IMR-90 (cell line): ENCODE measurements around the gene CYP17A1.

Experiments
- BHLHE40 ChIP-seq: fragments of 150-350 bp; IDR thresholded peaks from 2 replicates; pipeline ENCODE4 v1.6.1; 2016; ENCODE audit warnings: mild to moderate bottlenecking, low read depth, low read length
- CEBPB ChIP-seq: IDR thresholded peaks from 2 replicates; pipeline ENCODE4 v1.6.1; 2012; ENCODE audit warnings: low read depth, low read length, improper control_type of control experiment
- CTCF ChIP-seq: conservative IDR thresholded peaks from 2 replicates; pipeline ENCODE4 v1.5.1; 2012; ENCODE audit warnings: mild to moderate bottlenecking, low read depth, low read length, improper control_type of control experiment
- ELK1 ChIP-seq: fragments of 150-350 bp; IDR thresholded peaks from 2 replicates; pipeline ENCODE4 v1.6.1; 2016; ENCODE audit warnings: low read depth, mild to moderate bottlenecking, low read length, moderate library complexity, borderline replicate concordance
- MAFK ChIP-seq: IDR thresholded peaks from 2 replicates; pipeline ENCODE4 v1.6.1; 2012; ENCODE audit warnings: low read depth, low read length, improper control_type of control experiment
- MAZ ChIP-seq: IDR thresholded peaks from 2 replicates; pipeline ENCODE4 v1.6.1; 2012; ENCODE audit warnings: low read depth, mild to moderate bottlenecking, low read length, improper control_type of control experiment, moderate library complexity, borderline replicate concordance
- MXI1 ChIP-seq: IDR thresholded peaks from 2 replicates; pipeline ENCODE4 v1.6.1; 2012; ENCODE audit warnings: low read depth, mild to moderate bottlenecking, low read length, moderate library complexity, borderline replicate concordance
- POLR2A ChIP-seq: IDR thresholded peaks from 2 replicates; pipeline ENCODE4 v1.6.1; 2012; ENCODE audit warnings: mild to moderate bottlenecking, low read depth, low read length
- RCOR1 ChIP-seq: IDR thresholded peaks from 2 replicates; pipeline ENCODE4 v1.6.1; 2012; ENCODE audit warnings: mild to moderate bottlenecking, low read length, improper control_type of control experiment; ENCODE audit not compliant: insufficient replicate concordance

GRCh38 chr10:102800611-102801335 lies 36.4 kb downstream of the CYP17A1 start:
- TF ChIP-seq CTCF (no peak), BHLHE40 (no peak), RCOR1 (no peak), ELK1 (no peak), MAZ (no peak), CEBPB (no peak), POLR2A (no peak), MXI1 (no peak), MAFK (no peak)
